ENCODE measurements around the gene BBX.

The BBX gene

GRCh38 chr3:107769882-107770281 is 247.1 kb downstream of the BBX start:
- DNase-seq (ENCODE audit: insufficient read length) (no peak), FAIRE-seq (no peak)
- TF ChIP-seq POLR2A (IDR thresholded peaks at IDR 0.05; ENCODE audit: low read depth, low read length): no peak
- TF ChIP-seq TAF1 (IDR thresholded peaks at IDR 0.05; ENCODE audit: borderline replicate concordance, low read depth, low read length): no peak
- TF ChIP-seq POLR2AphosphoS5 (IDR thresholded peaks at IDR 0.05; ENCODE audit: low read depth, low read length): no peak

GRCh38 chr3:107772016-107772415 is 249.3 kb downstream of the BBX start:
- DNase-seq (ENCODE audit: insufficient read length) (no peak), FAIRE-seq (no peak)
- TF ChIP-seq POLR2A (IDR thresholded peaks at IDR 0.05; ENCODE audit: low read depth, low read length) (no peak), POLR2AphosphoS5 (IDR thresholded peaks at IDR 0.05; ENCODE audit: low read depth, low read length) (no peak), TAF1 (IDR thresholded peaks at IDR 0.05; ENCODE audit: borderline replicate concordance, low read depth, low read length) (no peak)

- TF ChIP-seq POLR2AphosphoS5 (IDR thresholded peaks at IDR 0.05; ENCODE audit: low read depth, low read length) (no peak), POLR2A (IDR thresholded peaks at IDR 0.05; ENCODE audit: low read depth, low read length) (no peak), TAF1 (IDR thresholded peaks at IDR 0.05; ENCODE audit: borderline replicate concordance, low read depth, low read length) (no peak)
- FAIRE-seq (no peak), DNase-seq (ENCODE audit: insufficient read length) (no peak)
These were observed 253.2 kb downstream of the BBX start for GRCh38 chr3:107775974-107776373.

GRCh38 chr3:107781253-107781652 is 258.5 kb downstream of the BBX start:
- FAIRE-seq: no peak

GRCh38 chr3:107782054-107782453 is 259.3 kb downstream of the BBX start:
- TF ChIP-seq TAF1 (IDR thresholded peaks at IDR 0.05; ENCODE audit: borderline replicate concordance, low read depth, low read length): no peak
- TF ChIP-seq POLR2AphosphoS5 (IDR thresholded peaks at IDR 0.05; ENCODE audit: low read depth, low read length): no peak
- no peak for TF ChIP-seq POLR2A (IDR thresholded peaks at IDR 0.05; ENCODE audit: low read depth, low read length)
- FAIRE-seq (no peak), DNase-seq (ENCODE audit: insufficient read length) (no peak)

More at GRCh38 chr3:107781253-107781652, 258.5 kb downstream of the BBX start:
- DNase-seq (ENCODE audit: insufficient read length): no peak
- TF ChIP-seq POLR2A (IDR thresholded peaks at IDR 0.05; ENCODE audit: low read depth, low read length) (no peak), POLR2AphosphoS5 (IDR thresholded peaks at IDR 0.05; ENCODE audit: low read depth, low read length) (no peak), TAF1 (IDR thresholded peaks at IDR 0.05; ENCODE audit: borderline replicate concordance, low read depth, low read length) (no peak)

GRCh38 chr3:107790612-107791011 is 267.9 kb downstream of the BBX start:
- DNase-seq (ENCODE audit: insufficient read length) (no peak), FAIRE-seq (no peak)

GRCh38 chr3:107791027-107791426 is 268.3 kb downstream of the BBX start:
- DNase-seq (ENCODE audit: insufficient read length) (no peak), FAIRE-seq (no peak)
- TF ChIP-seq POLR2A (IDR thresholded peaks at IDR 0.05; ENCODE audit: low read depth, low read length) (no peak), POLR2AphosphoS5 (IDR thresholded peaks at IDR 0.05; ENCODE audit: low read depth, low read length) (no peak), TAF1 (IDR thresholded peaks at IDR 0.05; ENCODE audit: borderline replicate concordance, low read depth, low read length) (no peak)

More at GRCh38 chr3:107790612-107791011, 267.9 kb downstream of the BBX start:
- no peak for TF ChIP-seq TAF1 (IDR thresholded peaks at IDR 0.05; ENCODE audit: borderline replicate concordance, low read depth, low read length)
- no peak for TF ChIP-seq POLR2AphosphoS5 (IDR thresholded peaks at IDR 0.05; ENCODE audit: low read depth, low read length)
- TF ChIP-seq POLR2A (IDR thresholded peaks at IDR 0.05; ENCODE audit: low read depth, low read length): no peak

- FAIRE-seq: no peak
- DNase-seq (ENCODE audit: insufficient read length): no peak
- TF ChIP-seq TAF1 (IDR thresholded peaks at IDR 0.05; ENCODE audit: borderline replicate concordance, low read depth, low read length): no peak
- TF ChIP-seq POLR2A (IDR thresholded peaks at IDR 0.05; ENCODE audit: low read depth, low read length): no peak
- TF ChIP-seq POLR2AphosphoS5 (IDR thresholded peaks at IDR 0.05; ENCODE audit: low read depth, low read length): no peak
These were observed 268.7 kb downstream of the BBX start for GRCh38 chr3:107791450-107791849.

GRCh38 chr3:107794664-107795443 is 272.1 kb downstream of the BBX start:
- DNase-seq (ENCODE audit: insufficient read length) (no peak), FAIRE-seq (no peak)
- TF ChIP-seq POLR2AphosphoS5 (IDR thresholded peaks at IDR 0.05; ENCODE audit: low read depth, low read length) (no peak), TAF1 (IDR thresholded peaks at IDR 0.05; ENCODE audit: borderline replicate concordance, low read depth, low read length) (no peak)

- TF ChIP-seq POLR2AphosphoS5 (IDR thresholded peaks at IDR 0.05; ENCODE audit: low read depth, low read length) (no peak), TAF1 (IDR thresholded peaks at IDR 0.05; ENCODE audit: borderline replicate concordance, low read depth, low read length) (no peak), POLR2A (IDR thresholded peaks at IDR 0.05; ENCODE audit: low read depth, low read length) (no peak)
- FAIRE-seq (no peak), DNase-seq (ENCODE audit: insufficient read length) (no peak)
These were observed 272.8 kb downstream of the BBX start for GRCh38 chr3:107795514-107796094.

GRCh38 chr3:107796791-107797190 is 274.0 kb downstream of the BBX start:
- FAIRE-seq (no peak), DNase-seq (ENCODE audit: insufficient read length) (no peak)
- TF ChIP-seq TAF1 (IDR thresholded peaks at IDR 0.05; ENCODE audit: borderline replicate concordance, low read depth, low read length) (no peak), POLR2AphosphoS5 (IDR thresholded peaks at IDR 0.05; ENCODE audit: low read depth, low read length) (no peak), POLR2A (IDR thresholded peaks at IDR 0.05; ENCODE audit: low read depth, low read length) (no peak)

- FAIRE-seq: peak; percentile 67
- no peak for DNase-seq (ENCODE audit: insufficient read length)
- no peak for TF ChIP-seq TAF1 (IDR thresholded peaks at IDR 0.05; ENCODE audit: borderline replicate concordance, low read depth, low read length)
These were observed 274.8 kb downstream of the BBX start for GRCh38 chr3:107797586-107797985.

All from GM12892 (cell line).